Measurements from ENCODE around the gene HECTD3.
"Not testable (repeated sequence)": the region's sequence is repeated elsewhere in the genome, so short reads cannot be mapped to it uniquely, and the experiment has no call there.

Gene HECTD3

GRCh38 chr1:45014321-45015028 is 3.4 kb upstream of the HECTD3 start:
- DNase-seq (ENCODE audit: low read depth), result peak; percentile 50

- DNase-seq (ENCODE audit: low read depth), result no peak
Measured at GRCh38 chr1:45013551-45014209, 2.6 kb upstream of the HECTD3 start.

- no peak for DNase-seq (ENCODE audit: low read depth)
Measured at GRCh38 chr1:45012639-45013278, 1.6 kb upstream of the HECTD3 start.

GRCh38 chr1:45011837-45012638 is 914 bp upstream of the HECTD3 start, which contains the start of gene UROD:
Gene UROD, plus strand, starts transcription at chr1:45012254. Its CDS starts 12 bp downstream, at chr1:45012266.
- peak; percentile 79 for DNase-seq (ENCODE audit: low read depth)

- DNase-seq (ENCODE audit: low read depth), result no peak
Measured at GRCh38 chr1:45009956-45010854, 919 bp downstream of the HECTD3 start.

GRCh38 chr1:45009296-45009865 is 1.7 kb downstream of the HECTD3 start:
- no peak for DNase-seq (ENCODE audit: low read depth)

DNA sequence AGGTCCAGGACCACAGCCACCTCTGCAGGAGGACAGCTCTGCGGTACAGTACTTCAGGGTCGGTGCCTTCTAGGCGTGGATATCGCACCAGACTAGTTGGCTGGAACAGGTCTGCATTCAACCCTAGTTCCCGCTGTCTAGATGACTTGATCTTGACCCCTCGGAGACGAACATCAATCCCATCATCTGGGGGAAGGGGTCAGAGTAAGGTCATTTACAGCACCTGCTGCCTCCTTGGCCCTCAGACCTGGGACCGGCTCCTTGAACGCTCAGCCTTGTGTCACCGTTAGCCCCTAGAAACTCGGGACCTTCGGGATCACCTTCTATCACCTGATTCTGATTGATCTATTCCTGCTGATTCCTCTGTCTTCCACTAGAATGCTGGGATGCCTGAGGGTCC is 2.6 kb downstream of the HECTD3 start:
- DNase-seq (ENCODE audit: low read depth), result no peak

- no peak for DNase-seq (ENCODE audit: low read depth)
Measured at GRCh38 chr1:45008076-45008475, 3.0 kb downstream of the HECTD3 start.

GRCh38 chr1:45007311-45007710 is 3.8 kb downstream of the HECTD3 start:
- no peak for DNase-seq (ENCODE audit: low read depth)

GRCh38 chr1:45005761-45006160 is 5.4 kb downstream of the HECTD3 start:
- no peak for DNase-seq (ENCODE audit: low read depth)

DNA sequence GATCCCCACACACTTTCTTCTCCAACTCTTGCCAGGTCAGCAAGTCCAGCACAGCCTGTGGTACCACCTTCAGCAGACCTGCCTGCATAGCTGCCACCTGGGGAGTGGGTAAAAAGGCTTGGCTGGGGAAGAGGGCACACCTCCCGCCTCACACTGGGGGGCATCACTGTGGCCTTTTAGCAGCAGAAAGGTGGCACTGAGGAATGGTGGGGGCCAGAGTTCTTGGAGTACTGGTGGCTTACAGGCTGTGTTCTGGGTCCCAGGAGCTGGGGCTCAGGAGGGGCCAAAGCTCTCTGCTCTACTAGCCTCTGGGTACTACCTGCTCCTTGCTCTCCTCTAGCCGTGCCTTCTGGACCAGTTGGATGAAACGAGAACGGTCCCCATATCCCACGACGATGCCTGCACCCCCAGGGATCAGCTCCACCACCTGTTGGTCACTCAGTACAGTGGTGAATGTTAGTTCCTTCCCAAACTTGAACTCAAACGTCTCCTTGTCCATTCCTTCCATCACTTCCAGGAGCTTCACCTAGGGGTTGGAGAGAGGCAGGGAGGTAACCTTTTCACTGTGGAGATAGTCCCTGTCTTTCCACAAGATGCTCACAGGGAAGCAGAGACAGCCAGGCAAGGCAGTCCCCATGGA is 6.7 kb downstream of the HECTD3 start:
- no peak for DNase-seq (ENCODE audit: low read depth)

DNA sequence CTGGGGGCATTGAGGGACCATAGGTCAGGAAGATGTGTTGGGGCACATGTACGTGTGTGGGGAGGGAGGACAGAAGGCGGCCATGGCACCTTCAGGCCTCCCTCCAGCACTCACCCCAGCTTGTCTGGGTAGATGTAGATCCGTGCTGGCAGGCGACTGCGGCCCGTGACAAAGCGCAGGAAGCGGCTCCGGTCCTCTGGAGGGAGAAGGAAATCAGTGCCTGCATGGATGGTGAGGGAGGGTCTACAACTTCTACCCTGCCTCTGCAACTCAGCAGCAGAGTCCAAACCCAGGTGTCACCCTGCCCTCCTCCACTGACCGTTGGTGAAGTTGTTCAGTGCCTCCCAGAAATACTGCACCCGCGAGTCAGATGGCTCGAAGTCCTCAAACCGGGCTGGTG is 7.4 kb downstream of the HECTD3 start:
- no peak for DNase-seq (ENCODE audit: low read depth)

DNA sequence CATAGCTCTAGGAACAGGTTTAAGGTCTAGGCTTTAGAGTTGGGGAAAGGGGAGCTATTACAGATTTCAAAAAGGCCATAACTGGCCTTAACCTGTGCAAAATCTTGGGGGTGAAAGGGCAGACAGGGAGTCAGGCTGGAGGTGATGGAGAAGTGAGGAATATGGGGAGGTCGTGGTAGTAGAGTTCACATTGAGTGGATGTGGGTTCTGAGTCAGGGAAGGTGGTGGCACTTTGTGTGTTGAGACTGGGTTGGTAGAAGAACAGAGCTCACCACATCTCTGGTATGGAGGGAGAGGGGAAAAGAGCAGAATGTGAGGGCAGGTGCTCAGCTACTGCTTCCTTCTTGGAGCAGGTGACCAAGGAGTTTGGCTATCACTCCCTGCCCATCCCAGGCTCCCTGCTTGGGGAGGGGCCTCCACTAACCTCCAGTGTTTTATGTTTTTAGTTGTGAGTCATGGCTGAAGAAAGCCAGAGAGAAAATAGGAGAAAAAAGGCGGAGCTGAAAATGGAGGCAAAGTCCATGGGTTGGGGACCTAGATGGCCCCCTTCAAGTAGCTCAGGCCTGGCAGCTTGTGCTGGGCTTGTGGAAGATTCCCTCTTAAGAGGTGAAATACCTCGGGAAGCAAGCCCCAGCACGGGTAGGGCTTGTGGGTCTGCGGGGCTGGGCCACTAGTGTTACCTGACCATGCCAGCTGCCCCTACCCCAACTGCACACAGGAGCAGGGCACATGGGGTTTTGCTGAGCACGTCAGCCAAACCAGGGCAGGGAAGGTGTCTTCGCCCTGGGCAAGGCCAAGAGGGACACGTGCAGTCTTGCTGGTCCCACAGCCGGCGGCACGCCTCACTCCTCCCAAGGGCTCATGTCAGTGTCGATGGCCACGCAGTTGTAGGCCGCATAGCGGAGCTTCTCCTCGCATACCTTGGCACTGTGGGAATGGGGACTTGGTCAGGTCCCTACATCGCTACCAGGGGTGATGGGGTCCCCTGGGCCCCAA is 8.2 kb downstream of the HECTD3 start:
- DNase-seq (ENCODE audit: low read depth), result no peak

GRCh38 chr1:45001576-45001975 is 9.5 kb downstream of the HECTD3 start:
- DNase-seq (ENCODE audit: low read depth), result not testable (repeated sequence)

- no peak for DNase-seq (ENCODE audit: low read depth)
Measured at GRCh38 chr1:45001011-45001481, 10.1 kb downstream of the HECTD3 start.

GRCh38 chr1:44999232-44999631 is 11.9 kb downstream of the HECTD3 start:
- DNase-seq (ENCODE audit: low read depth), result no peak

DNA sequence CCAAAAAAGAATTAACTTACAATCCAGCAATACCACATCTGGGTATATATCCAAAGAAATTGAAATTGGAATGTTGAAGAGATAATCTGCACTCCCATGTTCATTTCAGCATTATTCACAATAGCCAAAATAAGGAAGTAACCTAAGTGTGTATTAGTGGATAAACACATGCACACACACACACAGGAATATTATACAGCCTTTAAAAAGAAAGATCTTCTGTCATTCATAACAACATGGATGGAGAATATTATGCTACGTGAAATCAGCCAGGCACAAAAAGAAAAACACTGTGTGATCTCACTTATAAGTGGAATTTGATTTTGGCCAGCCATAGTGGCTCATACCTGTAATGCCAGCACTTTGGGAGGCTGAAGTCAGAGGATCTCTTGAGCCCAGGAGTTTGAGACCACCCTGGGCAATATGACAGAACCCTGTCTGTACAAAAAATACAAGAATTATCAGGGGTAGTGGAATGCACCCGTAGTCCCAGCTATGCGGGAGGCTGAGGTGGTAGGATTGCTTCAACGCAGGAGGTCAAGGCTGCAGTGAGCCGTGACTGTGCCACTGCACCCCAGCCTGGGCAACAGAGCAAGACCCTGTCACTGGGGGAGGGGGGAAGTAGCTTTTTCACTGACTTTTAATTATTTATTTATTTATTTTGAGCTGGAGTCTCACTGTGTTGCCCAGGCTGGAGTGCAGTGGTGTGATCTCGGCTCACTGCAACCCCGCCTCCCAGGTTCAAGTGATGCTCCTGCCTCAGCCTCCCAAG is 15.5 kb downstream of the HECTD3 start:
- DNase-seq (ENCODE audit: low read depth), result no peak

- DNase-seq (ENCODE audit: low read depth), result no peak
Measured at GRCh38 chr1:44994309-44994898, 16.7 kb downstream of the HECTD3 start.
